Epithelial cell of prostate (primary cell): ENCODE results near the gene ADAM10.

ENCODE experiments used
- DNase-seq: peaks from one replicate; pipeline ENCODE4 v3.0.0-alpha.2; 2011; ENCODE audit warnings: low read depth, low spot score
- H3K27ac ChIP-seq: fragments of 450-650 bp; 2 replicates; pipeline ENCODE4 v1.5.1; 2017; ENCODE audit warnings: mild to moderate bottlenecking

The ADAM10 gene

DNA sequence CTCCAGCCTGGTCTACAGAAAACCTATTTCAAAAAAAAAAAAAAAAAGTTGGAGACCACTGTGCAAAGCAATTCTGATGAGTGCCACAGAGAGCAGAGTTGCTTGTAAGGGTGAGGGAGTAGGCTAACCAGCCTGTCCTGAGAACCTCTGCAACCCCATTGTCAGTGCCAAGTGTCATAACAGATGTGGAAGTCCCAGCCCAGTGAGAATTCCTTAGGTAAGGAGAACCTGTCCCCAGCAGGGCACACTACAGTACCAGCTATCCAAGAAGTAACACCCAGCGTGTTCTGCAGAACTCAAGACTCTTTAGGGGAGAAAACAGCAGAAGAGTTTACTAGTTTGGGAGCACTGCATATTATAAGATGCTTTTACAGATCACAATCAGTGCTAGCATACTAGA is 161.4 kb downstream of the ADAM10 start:
- no peak overlapping the region for H3K27ac ChIP-seq
- DNase-seq: no peak

DNA sequence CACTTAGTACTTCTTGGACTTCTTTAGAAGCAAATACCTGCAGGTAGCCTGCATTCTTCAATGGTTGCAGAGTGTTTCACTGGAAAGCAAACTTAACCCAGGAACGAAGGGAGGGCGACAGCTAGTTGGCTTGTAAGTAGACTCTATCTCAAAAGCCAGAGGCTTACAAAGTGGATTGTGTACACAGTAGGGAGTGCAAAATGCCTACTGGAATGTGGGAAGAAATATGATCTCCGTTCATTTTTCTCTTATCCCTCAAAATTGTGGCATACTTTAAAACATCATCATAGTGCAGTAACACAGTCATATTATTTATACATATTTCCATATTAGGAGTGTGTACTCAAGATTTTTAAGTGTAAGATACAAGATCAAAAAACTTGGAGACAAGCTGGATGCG is 162.0 kb downstream of the ADAM10 start:
- no peak overlapping the region for H3K27ac ChIP-seq
- DNase-seq: no peak

DNA sequence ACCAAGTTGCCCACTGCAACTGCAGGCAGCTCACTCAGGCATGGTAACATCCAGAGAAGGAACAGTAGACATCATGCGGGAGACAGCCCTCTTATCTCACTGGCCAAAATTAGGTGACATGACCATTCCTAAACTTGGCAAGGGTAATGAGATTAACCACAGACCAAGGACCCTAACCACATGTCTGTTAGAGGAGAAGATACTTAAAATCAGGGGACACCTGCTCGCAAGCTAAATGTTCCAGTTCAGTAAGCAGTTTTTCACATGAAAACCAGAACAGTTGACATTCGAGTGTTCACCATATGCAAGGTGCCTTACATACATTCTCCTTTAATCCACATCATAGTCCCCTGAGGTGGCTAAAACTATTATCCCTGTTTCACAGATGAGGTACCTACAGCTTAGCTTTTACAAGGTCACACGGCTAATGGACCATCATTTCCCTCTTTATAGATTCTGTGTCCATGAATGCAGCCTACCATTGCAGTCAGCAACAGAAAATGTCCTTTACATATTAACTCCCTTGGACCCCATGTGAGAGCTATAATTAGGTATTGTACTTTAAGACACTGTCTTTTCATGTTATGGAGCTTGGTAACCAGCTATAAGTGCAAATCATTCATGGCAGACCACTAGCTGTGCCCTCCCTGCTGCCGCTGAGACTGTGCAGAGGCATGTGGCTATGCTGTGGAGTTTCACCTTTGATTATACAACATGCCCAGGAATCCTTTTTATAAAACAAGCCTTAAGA is 163.6 kb downstream of the ADAM10 start:
- H3K27ac ChIP-seq: no peak overlapping the region
- no peak for DNase-seq

DNA sequence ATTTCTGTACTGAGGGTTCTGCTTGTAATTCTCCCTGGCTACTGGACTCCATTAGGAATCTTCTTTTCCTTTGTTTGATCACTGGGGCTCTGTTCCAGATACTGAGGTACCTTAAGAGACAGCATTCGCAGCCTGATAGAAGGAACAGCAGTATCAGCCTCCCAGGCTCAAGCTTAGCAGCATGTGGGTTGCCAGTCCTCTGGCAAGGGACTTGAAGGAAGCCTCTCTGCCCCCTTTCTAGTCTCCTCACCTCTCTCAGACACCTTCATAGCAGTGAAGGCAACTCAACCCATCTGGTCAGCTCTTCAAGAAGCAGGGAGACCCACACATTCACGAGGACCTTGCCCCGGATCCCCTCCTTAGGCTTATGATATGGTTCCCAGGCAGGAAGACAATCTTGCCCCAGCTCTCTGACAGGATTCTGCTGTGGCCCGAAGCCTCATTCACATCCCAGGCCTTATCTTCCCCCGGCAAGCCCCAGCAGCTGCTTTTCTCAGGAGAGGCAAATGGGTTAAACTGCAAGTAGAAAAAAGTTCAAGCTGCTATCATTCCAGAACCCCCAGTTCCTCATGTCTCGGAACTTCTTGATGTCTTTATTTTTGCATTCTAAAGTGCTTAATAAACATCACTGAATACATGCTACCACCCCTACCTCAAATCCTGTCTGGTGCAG is 164.6 kb downstream of the ADAM10 start:
- H3K27ac ChIP-seq: no peak overlapping the region
- DNase-seq: no peak

DNA sequence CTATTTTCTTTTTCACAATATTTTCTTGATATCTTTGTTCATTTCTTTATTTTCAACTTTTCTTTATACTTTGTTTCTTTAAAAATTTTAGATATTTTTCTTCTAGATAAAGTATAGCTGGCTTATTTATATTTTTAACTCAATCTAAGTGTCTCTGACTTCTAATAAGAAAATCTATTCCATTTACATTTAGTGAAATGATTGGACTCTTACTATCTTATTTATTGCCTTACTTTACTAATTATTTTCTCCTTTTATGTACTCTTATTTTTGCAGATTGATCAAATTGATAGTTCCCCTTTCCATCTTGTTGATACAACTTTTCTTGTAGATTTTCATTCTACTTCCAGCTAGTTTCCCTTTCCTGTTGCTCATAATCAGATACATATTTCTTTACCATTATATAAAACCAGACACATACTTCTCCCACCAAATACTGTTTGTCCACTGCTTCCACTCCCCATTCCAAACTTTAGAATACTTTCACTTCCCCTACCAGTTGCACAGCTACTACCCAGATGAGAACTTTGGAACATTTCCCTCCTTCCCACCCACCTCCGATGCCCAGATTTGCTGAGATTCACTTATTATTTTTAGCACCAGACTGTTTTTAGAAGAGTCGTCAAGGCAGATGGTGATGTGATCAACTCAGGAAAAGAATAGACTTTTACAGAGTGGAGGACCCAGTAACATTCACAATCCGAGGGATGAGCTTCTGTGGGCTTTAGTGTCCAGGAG is 166.2 kb downstream of the ADAM10 start:
- H3K27ac ChIP-seq: no peak overlapping the region
- no peak for DNase-seq

DNA sequence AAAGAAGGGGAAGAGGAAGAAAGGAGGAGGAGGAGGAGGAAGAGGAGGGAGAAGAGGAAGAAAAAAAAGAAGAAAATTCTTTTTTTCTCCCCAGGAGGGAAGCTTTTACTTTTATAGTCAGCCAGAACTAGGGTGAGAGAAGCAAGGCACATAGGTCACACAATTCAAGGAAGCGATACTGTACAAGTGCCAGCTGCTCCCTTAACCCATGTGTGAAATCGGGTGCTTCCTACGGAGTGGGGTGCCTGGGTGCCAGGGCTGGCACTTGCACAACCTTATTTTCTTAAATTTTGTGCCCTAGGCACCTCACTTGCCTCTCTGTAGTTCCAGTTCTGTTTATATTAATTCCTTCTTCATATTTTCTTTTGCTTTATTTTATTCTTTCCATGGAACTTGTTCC is 167.3 kb downstream of the ADAM10 start:
- no peak overlapping the region for H3K27ac ChIP-seq
- no peak for DNase-seq

DNA sequence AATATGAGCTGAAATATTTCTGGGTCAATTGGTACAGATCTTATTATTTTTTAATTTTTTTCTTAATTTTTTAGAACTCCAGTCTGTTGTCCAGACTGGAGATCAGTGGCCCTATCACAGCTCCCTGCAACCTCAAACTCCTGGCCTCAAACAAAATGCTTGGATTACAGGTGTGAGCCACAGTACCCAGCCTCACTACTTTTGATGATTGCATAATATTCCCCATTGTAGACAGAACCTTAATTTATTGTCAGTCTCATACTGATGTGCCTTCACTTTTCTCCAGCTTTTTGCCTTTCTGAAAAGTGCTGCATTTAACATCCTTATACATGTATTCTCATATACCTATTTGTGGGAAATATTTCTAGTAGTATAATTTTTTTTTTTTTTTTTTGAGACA is 172.8 kb downstream of the ADAM10 start:
- no peak for DNase-seq

DNA sequence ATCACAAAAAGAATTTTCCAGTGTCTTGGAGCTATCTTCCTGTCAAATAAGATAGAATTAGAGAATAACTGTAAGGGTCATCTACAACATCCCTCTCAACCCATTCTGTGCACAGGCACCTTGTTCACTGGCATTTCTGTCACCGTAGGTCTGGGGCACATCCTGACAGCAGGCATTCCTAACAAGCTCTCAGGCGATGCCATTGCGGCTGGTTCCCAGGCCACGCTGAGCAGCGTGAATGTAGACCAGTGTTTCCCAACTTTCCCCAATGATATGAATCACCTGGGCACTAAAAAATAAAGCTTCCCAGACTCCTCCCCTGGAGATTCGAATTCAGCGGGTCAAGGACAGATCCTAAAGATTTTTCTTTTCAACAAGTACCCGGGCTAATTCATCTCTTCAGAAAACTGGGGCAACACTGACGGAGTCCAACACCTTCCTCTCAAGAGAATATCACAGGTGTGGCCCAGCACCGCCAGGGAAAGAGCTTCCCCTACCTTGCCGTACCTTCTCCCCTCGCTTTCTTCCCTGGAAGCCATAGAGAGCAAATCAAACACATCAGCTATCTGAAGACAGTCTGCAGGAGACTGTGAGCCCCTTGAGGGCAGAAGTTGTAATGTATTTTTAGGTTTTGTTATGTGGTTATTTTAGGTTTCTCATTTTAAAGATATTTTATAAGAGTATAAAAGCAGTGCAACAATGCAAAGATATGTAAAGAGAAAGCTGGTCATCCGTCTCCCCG is 174.3 kb downstream of the ADAM10 start:
- DNase-seq: no peak
- H3K27ac ChIP-seq: no peak overlapping the region

More for the DNA sequence above, 172.8 kb downstream of the ADAM10 start:
- H3K27ac ChIP-seq: no peak overlapping the region

DNA sequence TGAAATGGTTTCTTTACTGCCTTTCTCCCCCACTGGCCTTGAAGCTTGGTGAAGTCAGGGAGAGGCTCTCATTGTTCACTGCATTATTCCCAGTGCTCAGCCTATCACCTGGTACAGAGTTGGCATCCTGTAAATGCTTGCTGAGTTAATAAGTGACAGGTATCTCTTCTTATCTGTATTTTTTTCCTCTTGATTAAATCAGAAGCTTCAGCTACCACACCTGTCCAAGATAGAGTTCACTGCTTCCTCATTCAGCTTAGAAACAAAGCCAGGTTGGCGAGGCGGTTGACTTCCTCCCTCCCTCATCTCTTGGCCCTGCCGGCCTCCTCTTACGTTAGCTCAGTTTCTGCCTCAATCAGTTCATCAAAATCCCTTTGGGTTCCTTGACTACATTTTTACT is 174.9 kb downstream of the ADAM10 start:
- no peak for DNase-seq
- H3K27ac ChIP-seq: no peak overlapping the region

DNA sequence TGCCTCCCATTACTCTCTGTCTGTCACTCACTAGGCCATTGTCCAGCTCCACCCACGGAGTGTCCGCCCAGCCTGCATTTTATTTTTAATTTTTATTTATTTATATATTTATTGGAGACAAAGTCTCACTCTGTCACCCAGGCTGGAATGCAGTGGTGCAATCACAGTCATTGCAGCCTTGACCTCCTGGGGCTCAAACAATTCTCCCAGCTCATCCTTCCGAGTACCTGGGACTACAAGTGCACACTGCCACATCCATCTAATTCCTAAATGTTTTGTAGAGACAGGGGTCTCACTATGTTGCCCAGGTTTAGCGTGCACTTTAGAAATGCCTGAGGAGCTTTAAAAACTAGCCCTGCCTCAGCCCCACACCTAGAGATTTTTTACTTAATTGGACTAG is 176.2 kb downstream of the ADAM10 start:
- H3K27ac ChIP-seq: no peak overlapping the region
- no peak for DNase-seq

DNA sequence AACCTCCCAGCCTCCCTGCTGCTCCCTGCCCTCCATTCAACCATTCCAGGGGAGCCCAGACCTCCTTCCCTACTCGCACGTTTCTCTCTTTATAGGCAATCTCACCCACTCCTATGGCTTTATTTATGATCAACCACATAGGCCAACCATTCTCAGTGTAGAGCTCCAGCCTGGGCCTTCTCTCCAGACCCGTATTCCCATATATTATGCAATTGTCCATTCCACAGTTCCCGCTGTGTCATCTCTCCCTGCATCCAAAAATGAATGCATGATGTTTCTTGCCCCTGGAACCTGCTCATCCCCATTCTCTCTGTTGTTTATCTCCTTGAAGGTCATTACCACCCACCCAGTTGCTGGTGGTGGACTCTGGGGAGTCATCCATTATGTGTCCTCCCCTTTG is 177.0 kb downstream of the ADAM10 start:
- H3K27ac ChIP-seq: no peak overlapping the region
- DNase-seq: no peak

DNA sequence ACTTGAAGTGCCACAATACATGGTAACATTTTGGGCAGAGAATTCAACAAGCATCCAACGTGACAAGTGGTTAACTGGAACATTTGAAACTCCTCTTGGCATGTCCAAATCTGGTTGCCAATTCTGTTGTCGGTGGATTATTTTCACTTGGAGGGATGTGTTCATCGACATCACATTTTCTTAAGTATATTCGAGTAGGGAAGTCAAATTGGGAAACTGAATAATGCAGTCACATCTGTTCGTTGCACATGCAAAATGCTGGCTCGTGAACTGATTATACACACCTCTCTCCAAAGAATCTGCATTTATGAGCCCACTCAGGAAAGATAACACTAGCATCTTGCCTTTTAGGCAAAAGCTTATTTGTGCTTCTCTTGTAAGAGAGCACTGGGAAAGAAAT is 178.0 kb downstream of the ADAM10 start:
- no peak for DNase-seq
- H3K27ac ChIP-seq: no peak overlapping the region

DNA sequence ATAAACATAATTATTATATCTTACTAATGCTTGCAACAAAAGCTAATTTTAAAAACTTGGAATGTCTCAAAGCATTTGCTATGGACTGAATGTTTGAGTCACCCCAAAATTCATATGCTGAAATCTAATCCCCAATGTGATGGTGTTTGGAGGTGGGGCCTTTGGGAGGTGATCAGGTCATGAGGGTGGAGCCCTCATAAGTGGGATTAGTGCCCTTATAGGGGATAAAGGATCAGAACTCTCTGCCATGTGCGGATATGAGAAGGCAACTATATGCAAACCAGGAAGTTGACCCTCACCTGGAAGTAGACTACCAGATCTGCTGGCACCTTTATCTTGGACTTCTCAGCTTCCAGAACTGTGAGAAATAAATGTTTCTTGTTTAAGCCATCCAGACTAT is 180.1 kb downstream of the ADAM10 start:
- no peak for DNase-seq
- H3K27ac ChIP-seq: no peak overlapping the region

DNA sequence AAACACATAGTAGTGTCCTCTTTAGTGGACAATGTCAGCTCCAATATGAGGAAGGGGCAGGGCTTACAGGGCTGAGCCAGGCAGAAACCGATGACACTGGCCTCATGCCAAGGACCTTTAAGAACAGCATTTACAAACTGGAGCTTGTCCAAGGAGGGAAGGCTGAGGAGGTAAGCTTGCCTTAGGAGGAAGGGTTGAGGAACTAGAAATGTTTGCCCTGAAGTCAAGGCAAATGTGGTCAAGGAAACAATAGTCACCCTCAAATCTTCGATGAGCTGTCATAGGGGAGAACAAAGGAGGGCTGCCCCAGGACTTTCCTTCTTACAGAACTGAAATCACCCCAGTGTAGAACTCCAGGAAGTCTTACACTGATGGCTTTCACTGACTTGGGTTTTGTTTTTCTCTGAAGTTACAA is 181.3 kb downstream of the ADAM10 start:
- no peak overlapping the region for H3K27ac ChIP-seq

DNA sequence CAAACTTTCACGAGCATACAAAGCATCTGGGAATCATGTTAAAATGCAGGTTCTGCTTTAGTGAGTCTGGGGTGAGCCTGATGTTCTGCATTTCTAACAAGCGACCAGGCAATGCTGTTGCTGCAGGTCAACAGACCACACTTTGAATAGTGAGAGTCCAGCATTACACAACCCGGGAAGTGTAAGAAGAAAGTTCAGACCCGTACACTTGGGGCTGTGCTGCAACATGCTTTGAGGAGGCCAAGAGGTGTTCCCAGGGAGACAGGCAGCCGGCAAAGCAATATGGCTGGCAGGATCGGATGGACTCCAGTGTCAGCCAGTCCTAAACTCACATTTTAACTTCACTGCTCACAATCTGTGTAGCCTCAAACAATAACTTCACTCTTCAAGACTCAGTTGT is 183.5 kb downstream of the ADAM10 start:
- no peak for DNase-seq
- H3K27ac ChIP-seq: no peak overlapping the region

More for the DNA sequence above, 181.3 kb downstream of the ADAM10 start:
- no peak for DNase-seq

DNA sequence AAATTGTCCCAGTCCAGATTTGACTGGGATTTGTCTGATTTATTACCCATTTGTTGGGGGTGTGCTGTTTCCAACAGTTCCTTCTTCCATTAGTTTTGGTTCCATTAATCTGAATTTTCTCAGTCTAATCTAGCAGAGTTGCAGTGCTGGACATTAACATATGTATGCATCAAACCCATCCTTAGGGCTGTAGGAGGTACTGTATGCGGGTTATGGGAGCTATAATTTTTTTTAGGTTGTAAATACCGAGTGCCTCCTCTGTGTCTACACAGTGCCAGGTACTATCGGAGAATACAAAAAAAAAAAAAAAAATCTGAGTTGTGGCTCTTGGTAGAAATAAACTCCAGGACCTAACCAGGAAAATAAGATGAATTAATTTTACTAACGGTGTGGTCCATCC is 183.9 kb downstream of the ADAM10 start:
- no peak overlapping the region for H3K27ac ChIP-seq
- DNase-seq: no peak

DNA sequence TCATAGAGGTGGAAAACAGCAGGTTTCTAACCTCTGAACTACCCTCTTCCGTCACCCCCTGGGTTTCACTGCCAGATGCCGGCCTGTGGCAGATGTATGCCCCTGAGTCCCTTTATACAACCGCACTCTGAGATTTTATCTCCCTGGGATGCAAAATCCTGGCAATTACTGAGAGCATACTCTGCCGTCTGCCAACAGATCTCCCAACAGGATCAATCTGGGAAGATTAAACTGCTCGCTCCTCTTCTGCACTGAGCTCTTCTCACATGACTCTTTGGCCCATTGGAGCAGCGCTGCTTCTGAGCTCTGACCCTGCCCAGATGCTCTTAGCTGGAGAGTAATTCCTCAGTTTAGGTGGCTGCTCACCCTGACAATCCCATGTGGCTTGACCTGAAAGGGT is 184.5 kb downstream of the ADAM10 start:
- no peak overlapping the region for H3K27ac ChIP-seq
- DNase-seq: no peak

DNA sequence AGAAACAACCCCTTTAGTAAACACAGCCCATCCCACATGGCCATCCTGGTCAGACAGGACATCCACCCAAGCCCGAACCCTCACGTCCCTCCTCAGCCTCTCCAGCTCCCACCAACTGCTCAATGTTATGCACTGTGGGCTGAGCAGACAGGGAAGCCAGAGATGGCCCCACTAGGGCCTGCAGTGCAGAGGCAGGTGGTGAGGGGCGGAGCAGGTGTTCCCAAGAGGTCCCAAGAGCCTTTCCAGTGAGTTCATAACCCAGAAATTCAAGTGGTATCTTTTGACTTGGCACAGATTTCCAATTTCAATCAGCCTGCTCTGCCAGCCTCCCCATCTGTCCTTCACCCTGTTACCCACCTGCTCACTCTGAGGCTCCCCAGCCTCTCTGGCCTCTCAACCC is 187.4 kb downstream of the ADAM10 start:
- H3K27ac ChIP-seq: no peak overlapping the region
- no peak for DNase-seq

DNA sequence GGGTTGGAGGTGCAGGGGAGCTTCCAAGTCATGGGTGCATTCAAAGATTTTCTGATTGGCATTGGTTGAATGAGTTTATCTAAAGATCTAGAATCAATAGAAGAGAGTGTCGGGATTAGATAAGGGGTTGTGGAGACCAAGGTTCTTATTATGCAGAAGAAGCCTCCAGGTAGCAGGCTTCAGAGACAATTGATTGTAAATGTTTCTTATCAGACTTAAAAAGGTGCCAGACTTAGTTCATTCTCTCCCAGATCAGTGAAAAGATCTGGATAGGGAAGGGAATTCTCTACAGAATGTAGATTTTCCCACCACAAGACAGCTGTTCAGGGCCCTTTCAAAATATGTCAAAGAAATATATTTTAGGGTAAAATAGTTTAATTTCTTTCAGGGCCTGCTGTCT is 188.2 kb downstream of the ADAM10 start:
- DNase-seq: no peak
- no peak overlapping the region for H3K27ac ChIP-seq

DNA sequence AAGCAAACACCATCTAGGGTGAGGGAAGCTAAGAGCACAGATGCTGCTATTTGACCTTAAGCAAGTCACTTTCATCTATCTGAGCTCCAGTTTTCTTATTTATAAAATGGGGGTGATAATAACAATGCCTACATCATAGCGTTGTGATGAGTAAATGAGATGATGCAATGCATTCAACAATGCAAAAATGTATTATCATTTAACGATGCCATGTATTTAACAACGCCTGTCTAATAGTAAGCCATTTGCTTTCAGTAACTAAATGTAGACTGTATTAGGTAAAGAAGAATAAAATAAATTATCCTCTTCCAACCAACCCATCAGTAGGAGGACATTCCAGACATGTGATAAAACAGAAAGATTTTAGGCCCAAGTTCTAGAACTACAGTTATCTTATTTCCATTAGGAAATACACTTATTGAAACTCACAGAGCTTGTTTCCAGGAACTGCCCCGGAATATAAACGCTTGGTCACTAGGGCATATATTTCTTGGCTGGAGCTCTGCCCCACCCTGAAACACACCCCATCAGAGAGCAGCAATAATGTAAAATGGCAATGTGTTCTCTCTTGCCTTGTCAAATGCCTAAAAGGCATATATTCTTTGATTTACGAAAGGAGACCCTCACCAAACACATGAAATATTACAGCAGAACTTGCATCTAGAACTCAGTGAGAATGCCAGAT is 189.5 kb downstream of the ADAM10 start:
- no peak for DNase-seq
- no peak overlapping the region for H3K27ac ChIP-seq
